H1 (cell line): Measurements from ENCODE around the gene BRAP. TPM values are rescaled to one million over a fixed set of nuclear protein-coding genes. Genes with fewer than 3 reads are reported as not detected.

Experiments used
- ASH2L ChIP-seq: fragments of 200-600, 300-600 bp; sonication (generic); IDR thresholded peaks from one replicate; pipeline ENCODE4 v1.7.1; 2017; ENCODE audit warnings: low read length
- BCL11A ChIP-seq, 2 experiments: IDR thresholded peaks; one replicate each; pipeline ENCODE4 v1.6.1; 2011; ENCODE audit warnings: low read depth in 2 of 2, low read length in 2 of 2, mild to moderate bottlenecking in 2 of 2
- GTF2F1 ChIP-seq: IDR thresholded peaks from 2 replicates; pipeline ENCODE4 v1.6.1; 2012; ENCODE audit warnings: low read depth, low read length, improper control_type of control experiment, borderline replicate concordance
- KDM4A ChIP-seq: IDR thresholded peaks from one replicate; pipeline ENCODE4 v1.7.1; 2012; ENCODE audit warnings: low read depth, mild to moderate bottlenecking, moderate library complexity, low read length, inconsistent platforms; ENCODE audit not compliant: severe bottlenecking
- MAFK ChIP-seq: IDR thresholded peaks from 2 replicates; pipeline ENCODE4 v1.6.1; 2012; ENCODE audit warnings: low read depth, mild to moderate bottlenecking, improper control_type of control experiment, low read length
- POU5F1 ChIP-seq: IDR thresholded peaks from 2 replicates; pipeline ENCODE4 v1.6.1; 2011; ENCODE audit warnings: low read depth, mild to moderate bottlenecking, low read length, moderate library complexity
- RNF2 ChIP-seq: fragments of 200-900, 300-1000 bp; sonication (generic); IDR thresholded peaks from 2 replicates; pipeline ENCODE4 v1.7.1; 2016; ENCODE audit warnings: borderline replicate concordance, low read depth, mild to moderate bottlenecking, antibody characterized with exemption, low read length; ENCODE audit not compliant: poor library complexity, severe bottlenecking; ENCODE audit errors: missing control alignments
- polyA plus RNA-seq, 7 experiments: library from polyadenylated mRNA; depleted of rRNA in 3 of 7; stranded (reverse) in 5 of 7; unstranded in 2 of 7; fragments of >200 nt in 5 of 7; fragments of 200-250 nt in 2 of 7; gene quantifications; 1 replicate in 5 of 7; 2 replicates in 1 of 7; 4 replicates in 1 of 7; pipeline versions ENCODE4 v1.2.1 to v1.2.3, GENCODE V29; 2011 to 2013; ENCODE audit warnings: missing spikeins in 2 of 7, mixed read lengths in 2 of 7
- total RNA-seq: library from RNA; stranded (reverse); fragmentation: NEBNext Ultra II Directional; extraction: Animal tissue kit (Norgen Biotek cat#: 25700); gene quantifications from 2 replicates; pipeline ENCODE4 v1.2.1, GENCODE V29; 2021

The BRAP gene
- total and polyA plus RNA-seq, 2 of the 8 experiments (the other 6 are each of a cell fraction or from before 2014, with no cell fraction given): 12.8 to 22.2 TPM

- no peak for TF ChIP-seq GTF2F1
- TF ChIP-seq ASH2L: no peak
- TF ChIP-seq POU5F1: no peak
- no peak for TF ChIP-seq RNF2
- no peak for TF ChIP-seq MAFK
- no peak for TF ChIP-seq KDM4A
- no peak for TF ChIP-seq BCL11A (IDR thresholded peaks at IDR 0.05; ENCODE audit: low read depth in 2 of 2, low read length in 2 of 2)
Observed at GRCh38 chr12:111733340-111733915, 47.7 kb upstream of the BRAP start (continued).
